A204.1 (cell line): ENCODE data around the gene S1PR3.
A peak's percentile ranks its signal among the peaks of the same experiment; 100 is the strongest.
"Not testable (repeated sequence)": the region's sequence is repeated elsewhere in the genome, so short reads cannot be mapped to it uniquely, and the experiment has no call there.

Experiments
- FAIRE-seq: peaks from 2 replicates; lab custom pipeline; 2012; peaks lifted over from hg19 to GRCh38; lab: Jason Lieb, UNC

Gene S1PR3

GRCh38 chr9:88991066-88992034 lies at the start of gene S1PR3:
Gene S1PR3 (plus strand): TSS chr9:88991468. CDS start chr9:89001201, 9,733 bp downstream.
- FAIRE-seq: no peak

GRCh38 chr9:88941586-88941985 lies 49.7 kb upstream of the S1PR3 start:
- not testable (repeated sequence) for FAIRE-seq

GRCh38 chr9:88942411-88942810 lies 48.9 kb upstream of the S1PR3 start:
- no peak for FAIRE-seq

GRCh38 chr9:88945636-88946333 lies 45.5 kb upstream of the S1PR3 start:
- FAIRE-seq: no peak

- FAIRE-seq: no peak
These were observed 43.4 kb upstream of the S1PR3 start for GRCh38 chr9:88947581-88948573.

GRCh38 chr9:88949425-88949824 lies 41.8 kb upstream of the S1PR3 start:
- no peak for FAIRE-seq

- no peak for FAIRE-seq
These were observed 41.3 kb upstream of the S1PR3 start for GRCh38 chr9:88949961-88950340.

- no peak for FAIRE-seq
These were observed 40.7 kb upstream of the S1PR3 start for GRCh38 chr9:88950341-88951154.

GRCh38 chr9:88951155-88951542 lies 40.1 kb upstream of the S1PR3 start:
- FAIRE-seq: no peak

GRCh38 chr9:88952086-88952615 lies 39.1 kb upstream of the S1PR3 start:
- no peak for FAIRE-seq

GRCh38 chr9:88952976-88953375 lies 38.3 kb upstream of the S1PR3 start:
- no peak for FAIRE-seq

GRCh38 chr9:88953381-88954029 lies 37.8 kb upstream of the S1PR3 start:
- FAIRE-seq: peak; percentile 99

GRCh38 chr9:88954066-88954465 lies 37.2 kb upstream of the S1PR3 start:
- FAIRE-seq: peak; percentile 78

- no peak for FAIRE-seq
These were observed 33.7 kb upstream of the S1PR3 start for GRCh38 chr9:88957526-88957925.

- no peak for FAIRE-seq
These were observed 31.4 kb upstream of the S1PR3 start for GRCh38 chr9:88959727-88960469.

- no peak for FAIRE-seq
These were observed 30.6 kb upstream of the S1PR3 start for GRCh38 chr9:88960632-88961031.

GRCh38 chr9:88965473-88965872 lies 25.8 kb upstream of the S1PR3 start:
- no peak for FAIRE-seq

GRCh38 chr9:88966894-88967676 lies 24.2 kb upstream of the S1PR3 start:
- FAIRE-seq: no peak

- FAIRE-seq: no peak
These were observed 22.5 kb upstream of the S1PR3 start for GRCh38 chr9:88968799-88969198.
